NCI-H748 treated with DMSO at 0.1 percent for 48 hours (cell line): Measurements from ENCODE around the gene ZKSCAN1.
"Not testable (repeated sequence)": the region's sequence is repeated elsewhere in the genome, so short reads cannot be mapped to it uniquely, and the experiment has no call there.

Experiments used
- DNase-seq: peaks from one replicate; lab custom pipeline; 2025; lab: John Stamatoyannopoulos, UW

The ZKSCAN1 gene

DNA sequence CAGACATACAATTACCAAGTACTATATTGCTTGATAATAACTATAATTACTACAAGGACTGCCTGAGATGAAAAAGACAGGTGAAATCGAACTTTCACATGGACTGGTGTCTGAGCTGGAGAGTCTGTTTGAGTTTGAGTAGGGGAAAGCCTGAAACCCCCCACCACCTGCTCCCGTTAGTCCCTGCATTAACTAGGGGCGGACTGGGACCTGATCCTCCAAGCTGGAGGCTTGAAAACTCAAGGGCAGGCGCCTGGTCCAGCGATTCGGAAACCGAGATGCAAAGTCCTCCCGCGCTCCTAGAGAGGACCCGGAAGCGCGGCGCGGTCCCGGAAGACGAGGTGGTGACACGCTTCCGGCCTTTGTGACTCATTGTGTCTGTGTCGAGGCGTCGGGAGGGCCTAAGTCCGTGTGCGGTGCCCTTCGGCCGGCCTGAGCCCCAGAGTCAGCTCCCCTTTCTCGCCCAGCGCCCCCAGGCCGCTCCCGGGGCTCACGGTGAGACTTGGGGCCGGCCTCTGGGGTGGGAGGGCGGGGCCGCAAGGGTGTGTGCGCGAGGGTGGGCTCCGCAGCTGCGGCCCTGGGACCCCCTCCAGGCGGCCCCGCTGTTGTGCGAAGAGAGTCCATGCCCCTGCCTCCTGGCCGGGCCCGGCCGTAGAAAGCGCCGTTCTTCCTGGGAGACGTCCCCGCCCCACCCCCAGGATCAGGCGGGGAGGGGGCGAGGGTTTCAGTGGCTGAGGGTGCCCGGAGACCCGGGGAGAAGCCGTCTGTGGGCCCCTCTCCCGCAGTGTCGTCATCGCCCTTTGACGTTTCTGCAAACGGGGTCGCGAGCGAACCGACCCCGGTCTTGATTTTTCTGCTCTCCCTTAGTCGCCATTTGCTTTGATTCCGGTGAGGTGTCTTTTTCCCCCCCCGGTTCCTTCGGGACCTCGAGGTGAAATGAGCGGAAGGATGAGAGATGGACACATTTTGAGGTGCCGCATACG is at the start of gene ZKSCAN1:
Gene ZKSCAN1, plus strand, starts transcription at position 365 of the 983 bp plus-strand sequence. CDS start 7,911 bp downstream, outside the sequence.
- DNase-seq, result peak; percentile 75

GRCh38 chr7:99969298-99969697 is 46.1 kb upstream of the ZKSCAN1 start:
- no peak for DNase-seq

DNA sequence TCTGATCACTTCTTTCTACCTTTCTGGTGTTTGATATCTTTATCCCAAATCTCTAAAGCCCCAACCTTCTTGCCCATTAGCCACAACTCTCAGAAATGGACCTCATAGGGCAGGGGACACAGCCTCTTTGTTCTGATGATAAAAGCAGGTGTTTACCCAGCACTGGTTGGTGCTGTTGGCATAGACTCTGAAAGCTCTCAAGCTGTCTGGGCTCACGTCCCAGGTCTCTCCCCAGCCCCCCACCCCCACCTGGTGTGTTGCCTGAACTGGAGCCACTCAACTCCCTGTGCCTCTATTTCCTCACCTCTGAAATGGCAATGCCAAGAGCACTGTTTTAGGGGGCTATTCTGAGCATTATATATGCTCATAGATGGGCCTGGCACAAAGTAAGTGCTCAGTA is 45.6 kb upstream of the ZKSCAN1 start:
- DNase-seq, result not testable (repeated sequence)

GRCh38 chr7:99971242-99971641 is 44.2 kb upstream of the ZKSCAN1 start:
- DNase-seq, result no peak

GRCh38 chr7:99973817-99974216 is 41.6 kb upstream of the ZKSCAN1 start:
- not testable (repeated sequence) for DNase-seq

DNA sequence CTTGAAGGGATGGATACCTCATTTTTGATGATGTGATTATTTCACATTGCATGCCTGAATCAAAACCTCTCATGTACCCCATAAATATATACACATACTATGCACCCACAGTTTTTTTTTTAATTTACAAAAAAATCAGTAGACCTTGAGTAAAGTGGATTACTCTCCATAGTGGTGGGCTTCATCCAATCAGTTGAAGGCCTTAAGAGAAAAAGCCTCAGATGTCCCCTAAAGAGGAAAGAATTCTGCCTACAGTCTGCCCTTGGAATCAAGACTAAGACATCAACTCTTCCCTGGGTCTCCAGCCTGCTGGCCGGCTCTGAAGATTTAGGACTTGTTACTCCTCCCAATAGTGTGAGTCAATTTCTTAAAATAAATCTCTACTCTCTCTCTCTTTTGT is 40.7 kb upstream of the ZKSCAN1 start:
- no peak for DNase-seq

DNA sequence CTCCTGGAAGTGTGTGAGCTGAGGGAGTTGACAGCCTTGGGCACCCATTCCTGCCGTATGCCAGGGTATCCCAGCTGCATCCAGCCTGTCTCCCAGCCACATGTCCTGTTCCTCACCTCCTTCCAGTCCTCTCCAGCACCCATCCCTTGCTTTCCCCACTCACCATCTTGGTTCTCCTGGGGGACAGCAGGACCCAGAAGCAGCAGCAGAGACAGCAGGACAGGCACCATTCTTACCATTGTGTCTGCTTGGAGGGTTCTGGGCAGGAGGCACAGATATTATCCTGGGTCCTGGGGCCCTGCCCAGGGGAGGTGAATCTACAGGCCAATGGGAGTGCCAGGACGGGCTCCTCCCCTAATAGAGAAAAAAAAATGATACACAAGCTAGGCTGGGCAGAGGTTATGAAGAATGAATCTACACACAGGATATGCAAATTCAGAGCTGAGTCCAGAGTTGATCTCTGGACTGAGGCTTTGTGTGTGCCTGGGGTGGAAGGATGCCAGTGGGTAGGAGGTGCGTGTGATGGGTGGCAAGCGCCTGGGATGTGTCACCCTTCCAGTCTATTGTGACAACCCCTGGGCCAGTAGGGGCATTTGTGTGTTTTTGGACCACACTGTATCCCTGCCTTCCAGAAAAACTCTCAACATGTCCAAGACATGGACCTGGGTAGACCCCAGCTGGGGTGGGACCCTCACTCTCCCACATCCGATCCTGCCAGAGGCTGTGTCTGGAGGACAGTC is 39.4 kb upstream of the ZKSCAN1 start, which contains the start of gene AZGP1:
Gene AZGP1, minus strand, starts transcription at position 250 of the 740 bp plus-strand sequence. Its CDS starts 11 bp downstream, at position 239.
- DNase-seq, result no peak

DNA sequence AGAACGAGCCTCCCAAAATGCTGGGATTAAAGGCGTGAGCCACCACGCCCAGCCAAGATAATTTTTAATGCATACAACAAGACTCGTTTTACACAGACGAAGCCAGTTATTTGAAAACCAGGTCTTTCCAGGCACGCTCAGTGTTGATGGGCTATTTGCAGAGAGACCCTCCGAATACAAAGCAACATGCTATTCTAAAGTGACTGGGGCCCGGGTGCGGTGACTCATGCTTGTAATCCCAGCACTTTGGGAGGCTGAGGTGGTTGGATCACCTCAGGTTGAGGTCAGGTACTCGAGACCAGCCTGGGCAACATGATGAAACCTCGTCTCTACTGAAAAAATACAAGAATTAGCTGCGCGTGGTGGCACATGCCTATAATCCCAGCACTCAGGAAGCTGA is 38.8 kb upstream of the ZKSCAN1 start:
- DNase-seq, result no peak

- DNase-seq, result not testable (repeated sequence)
Measured at GRCh38 chr7:99979814-99980225, 35.6 kb upstream of the ZKSCAN1 start.

GRCh38 chr7:99980448-99980872 is 34.9 kb upstream of the ZKSCAN1 start:
- not testable (repeated sequence) for DNase-seq

DNA sequence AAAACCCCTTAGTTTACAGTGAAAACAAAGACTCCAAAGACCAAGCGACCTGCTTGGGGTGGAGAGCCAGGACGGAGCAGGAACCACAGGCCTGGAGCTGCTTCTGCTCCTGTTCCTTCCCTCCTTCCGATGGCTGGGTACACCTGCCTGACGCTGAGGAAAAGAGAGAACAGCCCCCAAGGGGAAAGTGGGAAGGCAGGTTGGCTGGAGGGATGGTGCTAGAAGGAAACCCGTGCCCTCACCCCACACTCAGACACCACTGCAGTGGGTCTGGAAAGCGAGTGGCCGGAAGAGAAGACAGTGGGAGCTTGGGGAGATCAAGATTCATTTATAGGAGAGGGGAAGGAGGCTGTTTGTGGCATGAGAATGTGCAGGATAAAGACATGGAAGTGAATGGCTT is 34.3 kb upstream of the ZKSCAN1 start:
- DNase-seq, result not testable (repeated sequence)

DNA sequence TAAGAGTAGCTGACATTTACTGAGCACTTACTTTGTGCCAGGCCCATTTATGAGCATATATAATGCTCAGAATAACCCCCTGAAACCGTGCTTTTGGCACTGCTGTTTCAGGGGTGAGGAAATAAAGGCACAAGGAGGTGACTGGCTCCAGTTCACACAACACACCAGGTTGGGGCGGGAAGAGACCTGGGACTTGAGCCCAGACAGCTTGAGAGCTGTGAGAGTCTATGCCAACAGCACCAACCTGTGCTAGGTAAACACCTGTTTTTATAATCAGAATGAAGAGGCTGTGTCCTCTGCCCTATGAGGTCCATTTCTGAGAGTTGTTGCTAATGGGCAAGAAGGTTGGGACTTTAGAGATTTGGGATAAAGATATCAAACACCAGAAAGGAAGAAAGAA is 30.8 kb upstream of the ZKSCAN1 start:
- DNase-seq, result no peak

GRCh38 chr7:99987306-99987705 is 28.1 kb upstream of the ZKSCAN1 start:
- not testable (repeated sequence) for DNase-seq

- no peak for DNase-seq
Measured at GRCh38 chr7:99987846-99988245, 27.6 kb upstream of the ZKSCAN1 start.

DNA sequence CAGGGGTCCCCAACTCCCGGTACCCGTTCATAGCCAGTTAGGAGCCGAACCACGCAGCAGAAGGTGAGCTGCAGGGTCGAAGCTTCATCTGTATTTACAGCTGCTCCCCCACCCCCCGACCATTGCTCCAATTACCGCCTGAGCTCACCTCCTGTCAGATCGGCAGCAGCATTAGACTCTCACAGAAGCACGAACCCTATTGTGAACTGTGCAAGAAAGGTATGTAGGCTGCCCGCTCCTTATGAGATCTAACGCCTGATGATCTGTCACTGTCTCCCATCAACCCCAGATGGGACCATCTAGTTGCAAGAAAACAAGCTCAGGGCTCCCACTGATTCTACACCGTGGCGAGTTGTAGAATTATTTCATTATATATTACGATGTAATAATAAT is 24.9 kb upstream of the ZKSCAN1 start:
- no peak for DNase-seq

DNA sequence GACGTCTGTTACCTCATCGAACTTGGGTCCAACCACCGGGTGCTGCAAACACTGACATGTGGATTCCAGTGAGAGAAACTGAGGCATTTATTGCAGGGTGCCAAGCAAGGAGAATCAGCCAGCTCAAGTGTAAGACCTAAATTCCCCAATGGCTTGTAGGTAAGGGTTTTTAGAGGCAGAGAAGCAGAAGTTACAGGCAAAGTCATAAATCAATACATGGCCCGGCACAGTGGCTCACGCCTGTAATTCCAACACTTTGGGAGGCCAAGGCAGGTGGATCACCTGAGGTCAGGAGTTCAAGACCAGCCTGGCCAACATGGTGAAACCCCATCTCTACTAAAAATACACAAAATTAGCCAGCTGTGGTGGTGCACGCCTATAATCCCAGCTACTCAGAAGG is 23.9 kb upstream of the ZKSCAN1 start:
- not testable (repeated sequence) for DNase-seq

DNA sequence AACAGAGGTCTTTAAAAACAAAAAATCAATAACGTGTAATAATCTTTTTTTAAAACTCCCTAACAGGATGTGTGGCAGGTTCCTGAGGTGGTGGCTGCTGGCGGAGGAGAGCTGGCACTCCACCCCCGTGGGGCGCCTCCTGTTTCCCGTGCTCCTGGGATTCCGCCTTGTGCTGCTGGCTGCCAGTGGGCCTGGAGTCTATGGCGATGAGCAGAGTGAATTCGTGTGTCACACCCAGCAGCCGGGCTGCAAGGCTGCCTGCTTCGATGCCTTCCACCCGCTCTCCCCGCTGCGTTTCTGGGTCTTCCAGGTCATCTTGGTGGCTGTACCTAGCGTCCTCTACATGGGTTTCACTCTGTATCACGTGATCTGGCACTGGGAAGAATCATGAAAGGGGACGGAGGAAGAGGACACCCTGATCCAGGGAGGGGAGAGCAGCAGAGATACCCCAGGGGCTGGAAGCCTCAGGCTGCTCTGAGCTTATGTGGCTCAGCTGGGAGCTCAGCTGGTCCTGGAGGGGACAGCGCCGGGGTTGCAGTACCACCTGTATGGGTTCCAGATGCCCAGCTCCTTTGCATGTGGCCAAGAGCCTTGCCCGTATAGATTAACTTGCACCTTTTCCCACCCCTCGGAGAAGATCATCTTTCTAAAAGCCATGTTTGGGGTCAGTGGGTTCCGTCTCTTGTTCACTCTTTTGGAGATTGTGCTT is 22.9 kb upstream of the ZKSCAN1 start:
- DNase-seq, result no peak

- DNase-seq, result no peak
Measured at GRCh38 chr7:99994819-99995218, 20.6 kb upstream of the ZKSCAN1 start.

- no peak for DNase-seq
Measured at GRCh38 chr7:99996755-99997544, 18.4 kb upstream of the ZKSCAN1 start.

- DNase-seq, result peak; percentile 55
Measured at GRCh38 chr7:99997545-99998137, 17.8 kb upstream of the ZKSCAN1 start.

- no peak for DNase-seq
Measured at GRCh38 chr7:100000239-100000638, 15.2 kb upstream of the ZKSCAN1 start.
